SW 1271 (cell line): ENCODE measurements around the gene TMPRSS11D.
A peak's percentile ranks its signal among the peaks of the same experiment; 100 is the strongest.

Experiments used
- DNase-seq, 2 experiments: peaks; one replicate each; lab custom pipeline; 2025; lab: John Stamatoyannopoulos, UW

TMPRSS11D gene

DNA sequence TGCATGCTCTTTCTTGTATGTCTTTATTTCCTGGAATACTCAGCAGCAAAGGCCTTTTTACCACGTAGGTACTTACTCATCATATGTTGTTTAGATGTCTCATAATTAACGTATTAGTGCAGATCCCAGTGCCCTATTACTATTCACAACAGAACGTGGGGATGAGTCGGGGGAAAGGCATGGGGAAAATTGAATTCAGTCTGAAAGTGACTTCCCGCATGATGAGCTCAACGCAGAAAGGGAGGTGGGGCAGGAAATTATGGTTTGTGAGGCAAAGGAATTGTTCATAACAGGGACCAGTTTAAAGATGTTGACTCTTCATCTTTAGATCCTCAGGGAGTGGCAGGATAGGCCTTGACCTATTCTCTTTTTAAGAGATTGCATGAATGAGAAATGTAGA is 2.0 kb upstream of the TMPRSS11D start:
- DNase-seq, result peak; percentile 30 to 55

- no peak for DNase-seq
These were observed 899 bp upstream of the TMPRSS11D start for GRCh38 chr4:67884701-67885100.

GRCh38 chr4:67883458-67883857 is 344 bp downstream of the TMPRSS11D start:
- no peak for DNase-seq

DNA sequence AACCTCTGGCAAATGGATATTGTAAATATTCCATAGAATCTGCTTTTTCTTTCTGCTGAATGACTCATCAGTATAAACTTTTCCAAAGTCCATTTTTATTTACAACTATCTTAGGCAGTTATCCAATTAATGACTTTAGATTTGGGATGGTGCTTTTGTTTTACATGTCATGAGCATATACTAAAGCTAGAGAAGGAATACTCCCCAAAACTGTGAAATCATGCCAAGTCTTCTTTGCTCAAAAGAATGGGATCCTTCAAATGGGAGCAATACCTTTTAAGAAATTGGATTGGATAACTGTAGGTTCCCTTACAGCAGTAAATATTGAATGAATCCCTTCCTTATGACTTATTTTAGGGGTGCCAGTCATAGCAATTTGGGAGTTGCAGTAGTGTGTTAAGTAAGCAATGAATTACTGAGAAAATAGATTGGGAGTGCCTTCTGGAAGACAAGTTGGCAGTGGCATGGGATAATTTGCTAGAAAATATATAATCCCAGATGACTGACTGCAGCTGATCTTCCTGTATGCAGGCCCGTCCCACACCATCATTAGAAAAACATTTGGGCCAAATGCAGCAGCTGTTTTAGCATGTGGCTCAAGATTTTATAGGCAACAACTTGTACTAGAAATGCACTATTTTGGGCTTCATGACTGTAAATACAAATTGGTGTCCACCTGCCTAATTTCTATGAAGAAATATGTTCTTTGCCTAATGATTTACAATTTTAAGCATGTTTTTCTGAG is 2.8 kb downstream of the TMPRSS11D start:
- DNase-seq, result no peak

- DNase-seq, result no peak
These were observed 4.3 kb downstream of the TMPRSS11D start for GRCh38 chr4:67879486-67879885.

- DNase-seq, result no peak
These were observed 6.7 kb downstream of the TMPRSS11D start for GRCh38 chr4:67877086-67877485.

DNA sequence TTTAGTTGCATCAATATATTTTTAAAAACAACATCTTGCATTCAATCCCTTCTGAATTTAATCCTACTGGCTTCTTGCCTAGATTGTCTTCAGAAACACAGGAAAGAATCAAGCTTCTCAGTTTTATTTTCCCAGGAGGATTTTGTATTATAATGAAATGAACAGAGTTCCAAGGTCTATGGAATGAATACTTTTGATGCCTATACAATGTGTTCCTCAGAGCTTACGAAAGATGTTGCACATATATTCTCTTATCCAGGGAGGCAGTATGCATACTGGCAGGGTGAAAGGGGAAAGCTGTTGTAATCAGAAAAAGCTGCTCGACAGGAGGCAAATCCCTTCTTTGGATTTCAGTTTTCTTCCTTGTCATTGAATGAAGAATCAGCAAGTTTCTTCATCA is 8.8 kb downstream of the TMPRSS11D start:
- DNase-seq, result no peak

DNA sequence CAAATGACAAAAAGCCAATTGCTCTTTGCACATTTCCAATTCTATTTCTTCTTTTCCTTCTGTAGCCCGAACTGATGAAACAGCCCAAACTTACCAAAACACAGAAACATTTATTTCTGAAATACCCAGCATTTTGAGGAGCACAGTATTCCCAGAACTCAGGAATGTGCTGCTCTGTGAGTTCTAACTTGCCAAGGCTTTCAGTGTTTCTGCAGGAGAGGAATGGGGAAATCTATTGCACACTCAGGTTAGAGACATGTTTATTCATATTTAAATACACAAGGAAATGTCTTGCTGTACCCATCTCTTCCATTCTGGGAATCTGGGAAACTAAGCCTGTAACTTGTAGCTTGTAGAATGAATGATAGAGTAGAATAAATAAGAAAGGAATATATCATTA is 10.7 kb downstream of the TMPRSS11D start:
- no peak for DNase-seq

GRCh38 chr4:67871867-67872266 is 11.9 kb downstream of the TMPRSS11D start:
- peak in 1 of 2 experiments; percentile 25 for DNase-seq

- no peak for DNase-seq
These were observed 14.1 kb downstream of the TMPRSS11D start for GRCh38 chr4:67869580-67870190.

DNA sequence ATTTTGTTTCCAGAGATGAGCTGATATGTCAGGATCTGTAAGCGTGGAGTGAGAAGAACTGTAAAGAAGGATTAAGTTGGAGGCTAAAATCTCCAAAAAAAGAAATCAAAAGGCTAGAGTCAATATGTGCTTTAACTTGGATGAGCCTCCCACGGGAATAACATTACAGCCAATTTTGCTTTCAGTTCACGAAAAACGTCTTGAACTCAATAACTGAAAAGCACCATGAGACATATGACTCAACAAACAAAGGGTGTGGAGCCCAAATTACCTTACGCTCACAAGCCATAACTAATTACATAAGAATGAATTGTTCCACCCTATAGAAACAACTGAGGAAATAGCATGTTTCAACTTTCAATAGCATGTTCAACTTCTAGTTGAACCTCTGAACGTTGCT is 22.3 kb downstream of the TMPRSS11D start:
- DNase-seq, result no peak

GRCh38 chr4:67853336-67853735 is 30.5 kb downstream of the TMPRSS11D start:
- DNase-seq, result no peak

GRCh38 chr4:67820903-67821302 is 62.9 kb downstream of the TMPRSS11D start:
- DNase-seq, result no peak

DNA sequence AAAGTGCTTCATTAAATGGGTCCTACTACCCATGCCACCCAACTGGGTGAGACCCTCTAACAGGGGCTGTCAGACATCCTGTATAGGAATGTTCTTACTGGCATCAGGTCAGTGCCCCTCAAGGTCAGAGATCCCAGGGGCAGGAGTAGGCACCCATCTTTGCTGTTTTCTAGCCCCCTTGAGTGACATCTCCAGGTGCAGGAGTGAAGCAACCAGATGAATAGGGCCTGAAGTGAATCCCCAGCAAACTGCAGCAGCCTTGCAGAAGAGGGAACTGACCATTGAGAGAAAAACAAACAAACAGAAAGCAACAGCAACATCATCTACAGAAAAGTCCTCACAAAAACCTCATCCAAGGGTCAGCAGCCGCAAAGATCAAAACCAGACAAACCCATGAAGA is 73.8 kb downstream of the TMPRSS11D start:
- DNase-seq, result no peak

DNA sequence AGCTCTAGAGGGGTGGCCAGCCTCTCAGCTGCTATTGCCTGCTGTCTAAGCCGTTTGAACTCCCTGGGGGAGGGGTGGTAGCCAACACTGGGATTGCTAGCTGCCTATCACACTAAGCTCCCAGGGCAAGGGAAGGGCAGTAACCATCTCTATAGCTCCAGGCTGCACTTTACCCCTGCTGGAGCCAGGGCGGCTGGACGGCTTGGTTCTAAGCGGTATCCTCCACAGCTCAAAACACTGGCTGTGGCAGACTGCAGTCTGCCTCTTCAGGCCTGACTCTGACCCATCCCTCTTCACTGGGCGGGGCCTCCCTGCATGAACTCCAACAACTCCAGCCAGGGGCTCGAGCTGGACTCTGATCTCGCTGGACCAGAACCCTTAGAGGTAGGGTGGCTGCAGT is 74.3 kb downstream of the TMPRSS11D start:
- no peak for DNase-seq

DNA sequence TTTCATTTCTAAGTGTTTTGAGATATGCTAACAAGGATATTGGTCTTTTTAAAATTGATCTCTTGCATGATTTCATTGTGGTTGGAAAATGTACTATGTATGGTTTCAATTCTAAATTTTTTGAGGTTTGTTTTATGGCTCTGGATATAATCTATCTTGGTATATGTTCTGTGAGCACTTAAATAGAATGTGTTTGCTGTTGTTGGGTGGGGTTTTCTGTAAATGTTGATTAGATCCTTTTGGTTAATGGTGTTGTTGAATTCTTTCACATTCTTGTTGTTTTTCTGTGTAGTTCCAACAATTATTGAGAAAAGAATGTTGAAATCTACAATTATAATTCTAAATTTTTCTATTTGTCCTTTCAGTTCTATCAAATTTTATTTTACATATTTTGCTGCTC is 87.0 kb downstream of the TMPRSS11D start:
- DNase-seq, result no peak

DNA sequence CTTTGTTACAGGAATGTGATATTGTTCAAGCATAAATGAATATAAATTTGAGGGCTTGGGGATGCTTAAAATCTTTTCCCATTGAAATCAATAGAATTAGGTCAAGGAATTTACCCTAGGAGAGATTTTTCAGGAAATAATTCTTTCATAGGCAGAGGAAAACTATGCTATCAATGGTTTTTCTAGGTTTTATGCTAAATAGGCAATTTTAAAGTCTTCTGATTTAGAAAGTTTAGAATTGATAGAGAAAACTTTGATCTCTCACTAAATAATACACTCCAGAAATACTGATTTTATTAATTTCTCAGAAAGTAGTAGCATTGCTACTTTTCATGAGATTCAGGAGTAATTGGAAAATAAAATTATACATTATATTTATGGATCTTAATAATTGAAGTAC is 93.1 kb downstream of the TMPRSS11D start:
- DNase-seq, result no peak

DNA sequence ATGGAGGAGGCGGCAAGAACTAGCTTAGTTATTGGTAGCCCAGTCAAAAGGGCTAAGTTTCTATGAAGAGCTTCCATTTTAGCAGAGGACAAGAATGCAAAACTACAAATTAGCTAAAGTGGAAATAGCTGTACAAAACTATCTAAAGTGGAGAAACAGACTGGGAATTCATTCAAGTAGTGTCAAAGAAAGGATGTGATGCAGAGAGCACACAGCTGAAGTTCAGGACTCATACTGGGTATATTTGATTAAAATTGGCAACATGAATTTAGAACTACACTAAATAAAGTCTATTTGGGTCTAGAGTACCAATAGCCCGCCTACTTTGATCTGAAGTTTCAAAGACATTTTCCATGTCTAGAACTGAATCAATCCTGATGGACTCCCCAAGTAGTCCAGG is 96.5 kb downstream of the TMPRSS11D start:
- no peak for DNase-seq

- no peak for DNase-seq
These were observed 98.3 kb downstream of the TMPRSS11D start for GRCh38 chr4:67785528-67785927.

GRCh38 chr4:67779631-67780030 is 104.2 kb downstream of the TMPRSS11D start:
- DNase-seq, result no peak

- no peak for DNase-seq
These were observed 107.1 kb downstream of the TMPRSS11D start for GRCh38 chr4:67776746-67777145.
